GM19328 (cell line): ENCODE data around the gene ZNF891.

Source experiments
- ATAC-seq: cut with Tn5 transposase; IDR thresholded peaks from one replicate; pipeline ENCODE4 v1.9.1; 2021; ENCODE audit warnings: mild to moderate bottlenecking, moderate library complexity; ENCODE audit not compliant: unreplicated experiment

ZNF891 gene

GRCh38 chr12:133130038-133130807 is at the start of gene ZNF891, which contains the start of gene ZNF10:
TSS of gene ZNF891 (minus strand) at chr12:133130274. CDS start at chr12:133121918, 8,356 bp downstream.
TSS of gene ZNF10 (plus strand) at chr12:133130627. CDS start at chr12:133144493, 13,866 bp downstream.
- ATAC-seq, result peak; percentile 94

GRCh38 chr12:133174901-133175300 is 44.8 kb upstream of the ZNF891 start:
- ATAC-seq, result no peak

- no peak for ATAC-seq
These were observed 42.4 kb upstream of the ZNF891 start for GRCh38 chr12:133172491-133172890.

- no peak for ATAC-seq
These were observed 35.7 kb upstream of the ZNF891 start for GRCh38 chr12:133165776-133166175.

- no peak for ATAC-seq
These were observed 26.1 kb upstream of the ZNF891 start for GRCh38 chr12:133156125-133156690.

- ATAC-seq, result no peak
These were observed 15.9 kb upstream of the ZNF891 start for GRCh38 chr12:133145981-133146380.

GRCh38 chr12:133135747-133136146 is 5.7 kb upstream of the ZNF891 start:
- ATAC-seq, result no peak

GRCh38 chr12:133130808-133131128 is 694 bp upstream of the ZNF891 start:
- peak; percentile 3 for ATAC-seq

- ATAC-seq, result no peak
These were observed 571 bp downstream of the ZNF891 start for GRCh38 chr12:133129368-133130037.

- ATAC-seq, result no peak
These were observed 5.4 kb downstream of the ZNF891 start for GRCh38 chr12:133124674-133125073.

GRCh38 chr12:133120385-133121191 is 9.5 kb downstream of the ZNF891 start:
- ATAC-seq, result no peak

- no peak for ATAC-seq
These were observed 21.9 kb downstream of the ZNF891 start for GRCh38 chr12:133108150-133108549.

- ATAC-seq, result no peak
These were observed 23.0 kb downstream of the ZNF891 start for GRCh38 chr12:133107121-133107520.

GRCh38 chr12:133106253-133106652 is 23.8 kb downstream of the ZNF891 start:
- ATAC-seq, result no peak

- ATAC-seq, result no peak
These were observed 24.5 kb downstream of the ZNF891 start for GRCh38 chr12:133105620-133106019.

- no peak for ATAC-seq
These were observed 46.7 kb downstream of the ZNF891 start for GRCh38 chr12:133083345-133083744.

- no peak for ATAC-seq
These were observed 48.8 kb downstream of the ZNF891 start for GRCh38 chr12:133081159-133081780.

GRCh38 chr12:133080368-133081158 is 49.5 kb downstream of the ZNF891 start, which contains the start of gene ZNF140:
TSS of gene ZNF140 (plus strand) at chr12:133080923. CDS start at chr12:133081321, 398 bp downstream.
- ATAC-seq, result peak; percentile 70

- ATAC-seq, result peak; percentile 63
These were observed 50.1 kb downstream of the ZNF891 start for GRCh38 chr12:133080026-133080367.

GRCh38 chr12:133073836-133074235 is 56.2 kb downstream of the ZNF891 start:
- ATAC-seq, result no peak
